GM12872 (cell line): ENCODE results near the gene EPS8L2.

Experiments
- TF ChIP-seq, protein P1 (sequence below): IDR thresholded peaks from 3 replicates; pipeline ENCODE4 v1.5.1; 2011; ENCODE audit warnings: low read depth, mild to moderate bottlenecking, low read length, moderate library complexity; ENCODE audit not compliant: insufficient read depth

EPS8L2 gene

DNA sequence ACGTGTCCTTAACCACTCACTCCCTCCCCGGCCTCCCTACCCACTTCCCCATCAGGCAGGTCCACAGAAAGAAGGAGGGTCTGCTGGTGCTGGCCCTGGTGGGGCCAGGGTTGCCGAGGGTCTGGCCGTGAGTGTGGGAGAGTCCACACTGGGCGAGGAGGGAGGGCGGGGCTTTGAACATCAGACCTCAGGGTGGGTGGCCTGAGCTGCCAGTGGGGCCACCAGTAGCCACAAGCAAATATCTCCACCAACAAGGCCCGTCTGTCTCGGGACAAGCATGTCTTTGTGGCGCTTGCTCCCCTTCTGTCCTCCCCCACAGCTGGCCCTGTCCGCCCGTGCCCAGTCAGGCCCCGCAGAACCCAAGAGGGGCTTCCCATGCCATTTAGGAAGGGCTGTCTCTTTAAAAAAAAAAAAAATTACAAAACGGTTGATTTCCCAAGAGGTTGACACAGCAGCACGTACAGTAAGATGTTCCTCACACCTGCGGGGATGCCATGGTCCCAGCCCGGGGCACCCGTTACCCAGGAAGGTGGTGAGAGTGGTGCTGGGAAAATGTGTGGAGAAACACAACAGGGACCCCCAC is 23.6 kb downstream of the EPS8L2 start:
- TF ChIP-seq, protein P1, sequence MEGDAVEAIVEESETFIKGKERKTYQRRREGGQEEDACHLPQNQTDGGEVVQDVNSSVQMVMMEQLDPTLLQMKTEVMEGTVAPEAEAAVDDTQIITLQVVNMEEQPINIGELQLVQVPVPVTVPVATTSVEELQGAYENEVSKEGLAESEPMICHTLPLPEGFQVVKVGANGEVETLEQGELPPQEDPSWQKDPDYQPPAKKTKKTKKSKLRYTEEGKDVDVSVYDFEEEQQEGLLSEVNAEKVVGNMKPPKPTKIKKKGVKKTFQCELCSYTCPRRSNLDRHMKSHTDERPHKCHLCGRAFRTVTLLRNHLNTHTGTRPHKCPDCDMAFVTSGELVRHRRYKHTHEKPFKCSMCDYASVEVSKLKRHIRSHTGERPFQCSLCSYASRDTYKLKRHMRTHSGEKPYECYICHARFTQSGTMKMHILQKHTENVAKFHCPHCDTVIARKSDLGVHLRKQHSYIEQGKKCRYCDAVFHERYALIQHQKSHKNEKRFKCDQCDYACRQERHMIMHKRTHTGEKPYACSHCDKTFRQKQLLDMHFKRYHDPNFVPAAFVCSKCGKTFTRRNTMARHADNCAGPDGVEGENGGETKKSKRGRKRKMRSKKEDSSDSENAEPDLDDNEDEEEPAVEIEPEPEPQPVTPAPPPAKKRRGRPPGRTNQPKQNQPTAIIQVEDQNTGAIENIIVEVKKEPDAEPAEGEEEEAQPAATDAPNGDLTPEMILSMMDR, result no peak

DNA sequence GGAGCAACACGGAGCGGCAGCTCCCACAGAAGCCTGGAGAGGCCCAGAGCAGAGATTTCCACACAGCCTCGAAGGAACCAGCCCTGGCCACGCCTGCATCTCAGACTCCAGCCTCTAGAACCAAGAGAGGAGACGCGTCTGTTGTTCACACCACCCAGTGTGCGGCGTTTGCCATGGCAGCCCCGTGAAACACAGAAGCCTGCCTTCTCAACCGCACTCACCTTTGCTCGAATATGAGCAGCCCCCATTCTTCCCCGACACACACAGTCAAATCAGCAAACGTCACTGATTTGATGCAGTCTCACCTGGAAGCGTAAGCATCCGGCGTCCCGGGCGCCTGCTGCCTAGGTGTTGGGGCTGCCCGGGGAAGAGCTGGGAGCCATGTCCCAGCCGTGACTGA is 27.0 kb downstream of the EPS8L2 start:
- TF ChIP-seq, protein P1, result no peak

GRCh38 chr11:737366-737765 is 31.3 kb downstream of the EPS8L2 start:
- TF ChIP-seq, protein P1, result no peak

GRCh38 chr11:742156-742546 is 36.1 kb downstream of the EPS8L2 start:
- TF ChIP-seq, protein P1, result no peak

DNA sequence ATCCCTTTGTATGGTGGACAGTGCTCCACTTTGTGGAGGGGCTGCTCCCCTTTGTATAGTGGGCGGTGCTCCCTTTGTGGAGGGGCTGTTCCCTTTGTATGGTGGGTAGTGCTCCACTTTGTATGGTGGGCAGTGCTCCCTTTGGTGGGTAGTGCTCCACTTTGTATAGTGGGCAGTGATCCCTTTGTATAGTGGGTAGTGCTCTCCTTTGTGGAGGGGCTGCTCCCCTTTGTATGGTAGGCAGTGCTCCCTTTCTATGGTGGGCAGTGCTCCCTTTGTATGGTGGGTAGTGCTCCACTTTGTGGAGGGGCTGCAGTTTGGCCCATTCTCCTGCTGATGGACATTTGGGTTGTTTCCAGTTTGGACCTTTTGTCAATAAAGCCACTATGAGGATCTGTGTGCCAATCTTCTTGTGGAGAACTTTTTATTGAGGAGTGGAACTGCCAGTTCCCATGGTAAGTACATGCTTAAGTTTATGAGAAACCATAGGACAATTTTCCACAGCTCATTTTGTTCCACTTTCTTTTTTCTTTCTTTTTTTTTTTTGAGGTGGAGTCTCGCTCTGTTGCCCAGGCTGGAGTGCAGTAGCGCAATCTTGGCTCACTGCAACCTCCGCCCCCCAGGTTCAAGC is 36.7 kb downstream of the EPS8L2 start:
- TF ChIP-seq, protein P1, result no peak

GRCh38 chr11:745428-745827 is 39.4 kb downstream of the EPS8L2 start:
- TF ChIP-seq, protein P1, result no peak

DNA sequence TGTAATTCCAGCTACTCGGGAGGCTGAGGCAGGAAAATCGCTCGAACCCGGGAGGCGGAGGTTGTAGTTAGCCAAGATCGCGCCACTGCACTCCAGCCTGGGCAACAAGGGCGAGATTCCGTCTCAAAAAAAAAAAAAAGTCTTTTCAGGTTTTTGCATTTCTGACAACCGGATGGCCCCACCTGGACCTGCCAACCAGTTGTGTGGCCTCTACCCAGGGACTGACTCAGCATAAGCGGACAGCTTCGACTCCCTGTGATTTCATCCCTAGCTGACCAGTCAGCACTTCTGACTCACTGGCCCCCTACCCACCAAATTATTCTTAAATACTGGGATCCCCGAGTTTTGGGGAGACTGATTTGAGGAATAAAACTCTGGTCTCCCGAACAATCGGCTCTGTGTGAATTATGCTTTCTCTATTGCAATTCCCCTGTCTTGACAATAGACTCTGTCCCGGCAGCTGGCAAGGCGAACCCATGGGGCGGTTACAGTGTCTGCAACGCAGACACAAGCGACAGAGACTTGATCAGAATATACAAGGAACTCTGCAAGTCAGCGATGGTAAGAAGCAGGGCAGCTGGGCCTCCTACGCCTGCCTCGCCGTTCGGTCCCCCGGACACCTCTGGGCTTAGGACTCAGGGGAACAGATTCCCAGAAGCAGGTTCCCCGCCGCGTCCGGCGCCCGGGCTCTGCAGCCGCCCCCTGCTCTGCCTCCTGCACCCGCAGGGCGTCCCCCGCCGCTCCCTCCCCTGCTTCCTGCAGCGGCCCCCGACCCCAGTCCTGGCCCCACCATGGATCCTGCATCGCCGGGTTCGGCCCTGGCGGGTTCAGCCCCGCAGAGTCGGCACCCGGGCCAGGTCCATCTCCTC is 40.5 kb downstream of the EPS8L2 start:
- TF ChIP-seq, protein P1, result no peak
